SW480 (cell line): ENCODE results near the gene CHST15.

ENCODE experiments used
- DNase-seq: peaks from one replicate; pipeline ENCODE4 v3.0.0-alpha.2; 2016; ENCODE audit warnings: low spot score

CHST15 gene

GRCh38 chr10:123964953-123965352 lies 128.4 kb downstream of the CHST15 start:
- DNase-seq: no peak

GRCh38 chr10:123962756-123963530 lies 130.5 kb downstream of the CHST15 start:
- no peak for DNase-seq

DNA sequence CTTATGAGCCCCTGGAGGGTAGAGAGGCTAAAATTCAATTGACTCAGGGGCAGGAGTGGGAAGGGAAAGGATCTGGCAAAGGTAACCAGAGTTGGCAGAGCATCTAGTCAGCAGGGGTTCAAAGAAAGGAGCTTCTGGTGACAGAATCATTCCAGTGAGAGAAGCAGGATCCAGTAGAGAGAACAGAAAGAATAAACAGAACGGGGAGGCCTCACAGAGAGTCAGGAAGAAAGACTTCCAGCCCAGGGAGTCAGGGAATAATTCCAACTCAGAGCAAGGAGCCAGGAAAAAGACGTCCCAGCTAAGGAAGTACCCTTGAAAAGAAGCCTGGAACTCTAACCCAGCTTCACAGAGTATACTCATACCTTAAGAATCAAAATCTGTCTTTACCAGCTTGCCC lies 135.2 kb downstream of the CHST15 start:
- no peak for DNase-seq
